HG03060 (cell line): ENCODE measurements around the gene HEATR9.

Experiments
- ATAC-seq: cut with Tn5 transposase; IDR thresholded peaks from one replicate; pipeline ENCODE4 v1.9.1; 2021; ENCODE audit warnings: low read depth, moderate number of reproducible peaks; ENCODE audit not compliant: unreplicated experiment

The HEATR9 gene

GRCh38 chr17:35867574-35867973 is 1.1 kb downstream of the HEATR9 start:
- ATAC-seq: no peak

GRCh38 chr17:35866341-35866950 is 2.2 kb downstream of the HEATR9 start:
- ATAC-seq: no peak

- ATAC-seq: no peak
These were observed 3.0 kb downstream of the HEATR9 start for GRCh38 chr17:35865412-35866340.

GRCh38 chr17:35864853-35865252 is 3.8 kb downstream of the HEATR9 start:
- ATAC-seq: no peak

GRCh38 chr17:35856603-35857002 is 12.1 kb downstream of the HEATR9 start:
- ATAC-seq: no peak

- no peak for ATAC-seq
These were observed 12.7 kb downstream of the HEATR9 start for GRCh38 chr17:35855965-35856364.

- ATAC-seq: no peak
These were observed 19.0 kb downstream of the HEATR9 start for GRCh38 chr17:35849469-35850348.

GRCh38 chr17:35847633-35848373 is 20.9 kb downstream of the HEATR9 start:
- no peak for ATAC-seq

- no peak for ATAC-seq
These were observed 21.7 kb downstream of the HEATR9 start for GRCh38 chr17:35847006-35847405.

- no peak for ATAC-seq
These were observed 22.5 kb downstream of the HEATR9 start for GRCh38 chr17:35846055-35846809.

- ATAC-seq: no peak
These were observed 24.1 kb downstream of the HEATR9 start for GRCh38 chr17:35844547-35844946.

- no peak for ATAC-seq
These were observed 25.0 kb downstream of the HEATR9 start for GRCh38 chr17:35843698-35844097.

- ATAC-seq: no peak
These were observed 26.5 kb downstream of the HEATR9 start for GRCh38 chr17:35842239-35842638.

GRCh38 chr17:35841505-35841904 is 27.2 kb downstream of the HEATR9 start:
- no peak for ATAC-seq

- no peak for ATAC-seq
These were observed 27.6 kb downstream of the HEATR9 start for GRCh38 chr17:35841101-35841500.

GRCh38 chr17:35825206-35825605 is 43.5 kb downstream of the HEATR9 start:
- ATAC-seq: no peak

GRCh38 chr17:35821308-35821707 is 47.4 kb downstream of the HEATR9 start:
- no peak for ATAC-seq

- ATAC-seq: no peak
These were observed 49.2 kb downstream of the HEATR9 start for GRCh38 chr17:35819455-35819854.

GRCh38 chr17:35817196-35817595 is 51.5 kb downstream of the HEATR9 start:
- ATAC-seq: no peak

- no peak for ATAC-seq
These were observed 52.0 kb downstream of the HEATR9 start for GRCh38 chr17:35816723-35817122.
